HepG2 (cell line): ENCODE measurements around the gene SMG7. TPM values are rescaled to one million over a fixed set of nuclear protein-coding genes. Genes with fewer than 3 reads are reported as not detected.

Source experiments
- DR1 ChIP-seq: sonication (generic); formaldehyde crosslinking; IDR thresholded peaks from 2 replicates; pipeline ENCODE4 v1.8.0; 2021; ENCODE audit warnings: mild to moderate bottlenecking, missing genetic modification reagents, inconsistent platforms
- FLYWCH1 ChIP-seq: sonication (generic); formaldehyde crosslinking; IDR thresholded peaks from 2 replicates; pipeline ENCODE4 v1.8.1; 2023; ENCODE audit warnings: mild to moderate bottlenecking, missing genetic modification reagents
- NAIF1 ChIP-seq: sonication (generic); formaldehyde crosslinking; IDR thresholded peaks from 2 replicates; pipeline ENCODE4 v1.5.0; 2020; ENCODE audit warnings: mild to moderate bottlenecking, missing genetic modification reagents, borderline replicate concordance
- NFAT5 ChIP-seq: sonication (generic); formaldehyde crosslinking; IDR thresholded peaks from 2 replicates; pipeline ENCODE4 v1.4.0; 2020; ENCODE audit warnings: missing genetic modification reagents
- NR2F1 ChIP-seq, 2 experiments: fragments of 450-650 bp in 1 of 2; formaldehyde crosslinking in 1 of 2; IDR thresholded peaks; 2 replicates each; pipeline versions ENCODE4 v1.5.0 to v1.6.1; 2016 to 2020; ENCODE audit warnings: mild to moderate bottlenecking in 1 of 2, missing compliant biosample characterization in 1 of 2, missing genetic modification reagents in 1 of 2, moderate library complexity in 1 of 2
- ZNF326 ChIP-seq: sonication (generic); formaldehyde crosslinking; IDR thresholded peaks from 2 replicates; pipeline ENCODE4 v1.4.0; 2020; ENCODE audit warnings: missing genetic modification reagents, borderline replicate concordance
- ZNF570 ChIP-seq: sonication (generic); formaldehyde crosslinking; IDR thresholded peaks from 2 replicates; pipeline ENCODE4 v1.4.0; 2020; ENCODE audit warnings: mild to moderate bottlenecking, missing genetic modification reagents, borderline replicate concordance
- ZNF652 ChIP-seq: IDR thresholded peaks from 2 replicates; pipeline ENCODE4 v1.6.1; 2016; ENCODE audit warnings: low read depth, borderline replicate concordance
- ZNF672 ChIP-seq: sonication (generic); formaldehyde crosslinking; IDR thresholded peaks from 2 replicates; pipeline ENCODE4 v1.8.1; 2022; ENCODE audit warnings: missing genetic modification reagents
- ZZZ3 ChIP-seq: sonication (generic); formaldehyde crosslinking; IDR thresholded peaks from 2 replicates; pipeline ENCODE4 v1.4.0; 2020; ENCODE audit warnings: missing genetic modification reagents, mild to moderate bottlenecking, borderline replicate concordance
- polyA plus RNA-seq, 8 experiments: library from polyadenylated mRNA; depleted of rRNA in 3 of 8; stranded (reverse) in 7 of 8; unstranded in 1 of 8; fragments of >200 nt; fragmentation: Illumina TruSeq in 4 of 8; extraction: Trizol in 4 of 8; gene quantifications; 2 replicates each; pipeline versions ENCODE4 v1.2.1 to v1.2.3, GENCODE V29; 2011 to 2016; ENCODE audit warnings: low read depth in 4 of 8, missing spikeins in 1 of 8, mixed read lengths in 1 of 8; ENCODE audit not compliant: insufficient read depth in 1 of 8
- total RNA-seq, 5 experiments: library from RNA; depleted of rRNA; stranded (reverse); fragments of >200 nt; fragmentation: Illumina TruSeq; extraction: Trizol; gene quantifications; 2 replicates each; pipeline ENCODE4 v1.2.3, GENCODE V29; 2016; ENCODE audit warnings: low read depth in 1 of 5
- TF ChIP-seq, protein P1 (sequence below): sonication (generic); formaldehyde crosslinking; IDR thresholded peaks from 2 replicates; pipeline ENCODE4 v1.4.0; 2020; ENCODE audit warnings: missing genetic modification reagents, borderline replicate concordance
- TF ChIP-seq, protein P2 (sequence below): sonication (generic); formaldehyde crosslinking; IDR thresholded peaks from 2 replicates; pipeline ENCODE4 v1.4.0; 2020; ENCODE audit warnings: mild to moderate bottlenecking, missing genetic modification reagents

Gene SMG7
- total and polyA plus RNA-seq, 2 of the 13 experiments (the other 11 are each of a cell fraction or from before 2014, with no cell fraction given): 14.9 to 27.9 TPM

DNA sequence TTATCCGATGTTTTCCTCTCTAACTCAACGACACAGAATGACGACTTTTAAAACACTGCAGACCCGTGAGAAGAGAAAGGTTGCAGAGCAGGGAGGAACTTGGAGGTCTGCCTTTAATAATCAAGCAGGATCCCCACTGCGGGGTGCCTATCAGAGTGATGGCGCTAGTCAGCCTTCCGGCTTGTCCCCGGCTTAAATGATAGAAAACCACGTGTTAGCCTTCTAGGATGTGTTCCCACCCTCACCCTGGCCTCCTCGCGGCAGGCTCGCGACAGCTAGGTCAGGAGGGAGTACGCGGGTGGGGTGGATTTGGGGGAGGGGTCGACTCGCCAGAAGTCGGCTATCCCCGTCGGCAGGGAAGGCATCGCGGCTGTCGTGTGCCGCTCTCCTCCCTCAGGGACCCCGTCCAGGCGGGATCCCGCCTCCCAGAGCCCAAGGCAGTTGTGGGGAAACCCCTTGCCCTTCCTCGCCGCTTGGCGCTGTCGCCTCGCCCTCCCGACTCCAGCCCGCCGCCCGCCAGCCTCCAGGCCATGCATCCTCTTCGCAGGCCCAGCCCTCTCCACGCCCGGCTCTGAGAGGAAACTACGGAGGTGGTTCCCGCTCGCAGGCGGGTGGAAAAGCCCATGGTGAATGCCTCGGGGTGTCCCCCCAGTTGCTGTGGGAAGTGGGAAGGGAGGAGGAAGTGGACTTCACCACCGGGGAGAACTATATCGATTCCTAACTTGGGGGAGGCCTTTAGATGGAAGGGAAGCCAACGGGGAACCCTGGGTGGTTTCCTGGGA lies 1.1 kb upstream of the SMG7 start (continued):
- TF ChIP-seq NFAT5 (CRISPR knock-in tag) (no peak), NR2F1 (CRISPR knock-in tag; IDR thresholded peaks at IDR 0.05) (no peak), DR1 (CRISPR knock-in tag) (no peak), ZZZ3 (CRISPR knock-in tag) (no peak), ZNF570 (CRISPR knock-in tag) (no peak), FLYWCH1 (CRISPR knock-in tag) (peak; percentile 81; the same call in 1 of the 2 replicates), ZNF326 (CRISPR knock-in tag) (no peak), ZNF672 (CRISPR knock-in tag) (no peak), ZNF652 (no peak), NAIF1 (CRISPR knock-in tag) (peak; percentile 60)
- TF ChIP-seq, protein P1, sequence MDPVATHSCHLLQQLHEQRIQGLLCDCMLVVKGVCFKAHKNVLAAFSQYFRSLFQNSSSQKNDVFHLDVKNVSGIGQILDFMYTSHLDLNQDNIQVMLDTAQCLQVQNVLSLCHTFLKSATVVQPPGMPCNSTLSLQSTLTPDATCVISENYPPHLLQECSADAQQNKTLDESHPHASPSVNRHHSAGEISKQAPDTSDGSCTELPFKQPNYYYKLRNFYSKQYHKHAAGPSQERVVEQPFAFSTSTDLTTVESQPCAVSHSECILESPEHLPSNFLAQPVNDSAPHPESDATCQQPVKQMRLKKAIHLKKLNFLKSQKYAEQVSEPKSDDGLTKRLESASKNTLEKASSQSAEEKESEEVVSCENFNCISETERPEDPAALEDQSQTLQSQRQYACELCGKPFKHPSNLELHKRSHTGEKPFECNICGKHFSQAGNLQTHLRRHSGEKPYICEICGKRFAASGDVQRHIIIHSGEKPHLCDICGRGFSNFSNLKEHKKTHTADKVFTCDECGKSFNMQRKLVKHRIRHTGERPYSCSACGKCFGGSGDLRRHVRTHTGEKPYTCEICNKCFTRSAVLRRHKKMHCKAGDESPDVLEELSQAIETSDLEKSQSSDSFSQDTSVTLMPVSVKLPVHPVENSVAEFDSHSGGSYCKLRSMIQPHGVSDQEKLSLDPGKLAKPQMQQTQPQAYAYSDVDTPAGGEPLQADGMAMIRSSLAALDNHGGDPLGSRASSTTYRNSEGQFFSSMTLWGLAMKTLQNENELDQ (CRISPR knock-in tag): no peak
- TF ChIP-seq, protein P2, sequence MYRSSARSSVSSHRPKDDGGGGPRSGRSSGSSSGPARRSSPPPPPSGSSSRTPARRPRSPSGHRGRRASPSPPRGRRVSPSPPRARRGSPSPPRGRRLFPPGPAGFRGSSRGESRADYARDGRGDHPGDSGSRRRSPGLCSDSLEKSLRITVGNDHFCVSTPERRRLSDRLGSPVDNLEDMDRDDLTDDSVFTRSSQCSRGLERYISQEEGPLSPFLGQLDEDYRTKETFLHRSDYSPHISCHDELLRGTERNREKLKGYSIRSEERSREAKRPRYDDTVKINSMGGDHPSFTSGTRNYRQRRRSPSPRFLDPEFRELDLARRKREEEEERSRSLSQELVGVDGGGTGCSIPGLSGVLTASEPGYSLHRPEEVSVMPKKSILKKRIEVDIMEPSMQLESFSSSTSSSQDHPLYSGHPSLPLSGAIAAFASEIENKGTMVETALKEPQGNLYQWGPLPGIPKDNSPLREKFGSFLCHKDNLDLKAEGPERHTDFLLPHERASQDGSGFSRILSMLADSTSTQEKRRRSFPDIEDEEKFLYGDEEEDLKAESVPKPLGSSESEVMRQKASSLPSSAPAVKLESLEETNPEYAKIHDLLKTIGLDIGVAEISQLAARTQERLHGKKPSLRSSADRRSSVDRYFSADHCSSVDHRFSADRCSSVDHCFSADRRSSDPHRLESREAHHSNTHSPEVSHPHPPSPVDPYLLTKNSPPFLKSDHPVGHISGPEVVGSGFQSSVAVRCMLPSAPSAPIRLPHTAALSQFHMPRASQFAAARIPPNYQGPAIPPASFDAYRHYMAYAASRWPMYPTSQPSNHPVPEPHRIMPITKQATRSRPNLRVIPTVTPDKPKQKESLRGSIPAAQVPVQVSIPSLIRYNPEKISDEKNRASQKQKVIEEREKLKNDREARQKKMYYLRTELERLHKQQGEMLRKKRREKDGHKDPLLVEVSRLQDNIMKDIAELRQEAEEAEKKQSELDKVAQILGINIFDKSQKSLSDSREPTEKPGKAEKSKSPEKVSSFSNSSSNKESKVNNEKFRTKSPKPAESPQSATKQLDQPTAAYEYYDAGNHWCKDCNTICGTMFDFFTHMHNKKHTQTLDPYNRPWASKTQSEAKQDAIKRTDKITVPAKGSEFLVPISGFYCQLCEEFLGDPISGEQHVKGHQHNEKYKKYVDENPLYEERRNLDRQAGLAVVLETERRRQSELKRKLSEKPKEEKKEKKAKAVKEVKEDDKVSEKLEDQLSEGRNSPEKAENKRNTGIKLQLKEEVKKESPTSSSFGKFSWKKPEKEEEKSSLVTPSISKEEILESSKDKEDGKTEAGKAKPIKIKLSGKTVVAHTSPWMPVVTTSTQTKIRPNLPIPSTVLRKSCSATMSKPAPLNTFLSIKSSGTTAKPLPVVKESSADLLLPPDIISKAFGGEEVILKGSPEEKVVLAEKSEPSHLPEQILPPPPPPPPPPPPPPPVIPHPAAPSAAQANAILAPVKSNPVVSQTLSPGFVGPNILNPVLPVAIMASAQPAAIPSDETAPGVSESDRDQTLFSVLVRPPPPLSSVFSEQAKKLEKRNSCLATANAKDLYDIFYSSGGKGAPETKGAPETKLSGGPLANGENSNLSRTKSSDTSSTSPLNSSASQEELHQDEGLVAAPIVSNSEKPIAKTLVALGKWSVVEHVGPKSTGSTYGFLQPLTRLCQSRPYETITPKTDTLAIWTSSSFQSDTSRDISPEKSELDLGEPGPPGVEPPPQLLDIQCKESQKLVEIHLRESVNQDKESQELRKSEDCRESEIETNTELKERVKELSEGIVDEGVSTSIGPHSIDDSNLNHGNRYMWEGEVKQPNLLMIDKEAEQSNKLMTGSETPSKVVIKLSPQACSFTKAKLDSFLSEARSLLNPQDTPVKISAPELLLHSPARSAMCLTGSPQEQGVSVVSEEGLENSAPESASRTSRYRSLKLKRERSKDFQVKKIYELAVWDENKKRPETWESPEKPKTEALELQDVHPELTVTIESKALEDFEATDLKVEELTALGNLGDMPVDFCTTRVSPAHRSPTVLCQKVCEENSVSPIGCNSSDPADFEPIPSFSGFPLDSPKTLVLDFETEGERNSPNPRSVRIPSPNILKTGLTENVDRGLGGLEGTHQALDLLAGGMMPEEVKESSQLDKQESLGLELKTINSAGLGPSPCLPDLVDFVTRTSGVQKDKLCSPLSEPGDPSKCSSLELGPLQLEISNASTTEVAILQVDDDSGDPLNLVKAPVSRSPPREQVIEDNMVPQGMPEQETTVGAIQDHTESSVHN (CRISPR knock-in tag): no peak; the same call in 1 of the 2 replicates
